Mucosa of gallbladder (tissue), 1 donor: ENCODE results near the gene DES. TPM values are rescaled to one million over a fixed set of nuclear protein-coding genes. Genes with fewer than 3 reads are reported as not detected.
A peak's percentile ranks its signal among the peaks of the same experiment; 100 is the strongest.

Source experiments
- DNase-seq: peaks from one replicate; pipeline ENCODE4 v3.0.0-alpha.2; 2020; ENCODE audit warnings: low spot score
- total RNA-seq: library from RNA; stranded (reverse); gene quantifications from one replicate; pipeline ENCODE4 v1.2.1, GENCODE V29; 2021
- donor health status: DM: no; HTN: no; CAD: no.

Gene DES
- total RNA-seq, 1 donor from 2014 or later = 3,602 TPM

GRCh38 chr2:219453671-219454590 lies 35.8 kb downstream of the DES start:
- peak; percentile 81 for DNase-seq

GRCh38 chr2:219455581-219455980 lies 37.4 kb downstream of the DES start:
- no peak for DNase-seq

GRCh38 chr2:219457784-219458369 lies 39.7 kb downstream of the DES start:
- DNase-seq = no peak

GRCh38 chr2:219458996-219459395 lies 40.8 kb downstream of the DES start:
- no peak for DNase-seq

GRCh38 chr2:219459460-219460311 lies 41.5 kb downstream of the DES start:
- peak; percentile 43 for DNase-seq

- DNase-seq = peak; percentile 59
Observed at GRCh38 chr2:219460424-219460926, 42.3 kb downstream of the DES start.

- DNase-seq = no peak
Observed at GRCh38 chr2:219461047-219461514, 42.9 kb downstream of the DES start.

- DNase-seq = no peak
Observed at GRCh38 chr2:219461669-219462068, 43.5 kb downstream of the DES start.

GRCh38 chr2:219462349-219462748 lies 44.2 kb downstream of the DES start:
- DNase-seq = no peak

GRCh38 chr2:219464286-219465032 lies 46.3 kb downstream of the DES start:
- DNase-seq = no peak

GRCh38 chr2:219465659-219466561 lies 47.7 kb downstream of the DES start:
- no peak for DNase-seq

- no peak for DNase-seq
Observed at GRCh38 chr2:219466816-219467735, 48.9 kb downstream of the DES start.

GRCh38 chr2:219467736-219468075 lies 49.5 kb downstream of the DES start:
- DNase-seq = no peak

GRCh38 chr2:219468410-219469185 lies 50.4 kb downstream of the DES start:
- no peak for DNase-seq

GRCh38 chr2:219469186-219469724 lies 51.1 kb downstream of the DES start:
- no peak for DNase-seq

GRCh38 chr2:219470429-219470828 lies 52.3 kb downstream of the DES start:
- no peak for DNase-seq

GRCh38 chr2:219471476-219472371 lies 53.5 kb downstream of the DES start:
- DNase-seq = no peak
